ENCODE results near the gene MYEOV. TPM values are rescaled to one million over a fixed set of nuclear protein-coding genes. Genes with fewer than 3 reads are reported as not detected.

The MYEOV gene
- total and polyA plus RNA-seq, 9 of the 15 experiments (the other 6 are each of a cell fraction or from before 2014, with no cell fraction given): 10.2 to 133 (median 32.2) TPM

DNA sequence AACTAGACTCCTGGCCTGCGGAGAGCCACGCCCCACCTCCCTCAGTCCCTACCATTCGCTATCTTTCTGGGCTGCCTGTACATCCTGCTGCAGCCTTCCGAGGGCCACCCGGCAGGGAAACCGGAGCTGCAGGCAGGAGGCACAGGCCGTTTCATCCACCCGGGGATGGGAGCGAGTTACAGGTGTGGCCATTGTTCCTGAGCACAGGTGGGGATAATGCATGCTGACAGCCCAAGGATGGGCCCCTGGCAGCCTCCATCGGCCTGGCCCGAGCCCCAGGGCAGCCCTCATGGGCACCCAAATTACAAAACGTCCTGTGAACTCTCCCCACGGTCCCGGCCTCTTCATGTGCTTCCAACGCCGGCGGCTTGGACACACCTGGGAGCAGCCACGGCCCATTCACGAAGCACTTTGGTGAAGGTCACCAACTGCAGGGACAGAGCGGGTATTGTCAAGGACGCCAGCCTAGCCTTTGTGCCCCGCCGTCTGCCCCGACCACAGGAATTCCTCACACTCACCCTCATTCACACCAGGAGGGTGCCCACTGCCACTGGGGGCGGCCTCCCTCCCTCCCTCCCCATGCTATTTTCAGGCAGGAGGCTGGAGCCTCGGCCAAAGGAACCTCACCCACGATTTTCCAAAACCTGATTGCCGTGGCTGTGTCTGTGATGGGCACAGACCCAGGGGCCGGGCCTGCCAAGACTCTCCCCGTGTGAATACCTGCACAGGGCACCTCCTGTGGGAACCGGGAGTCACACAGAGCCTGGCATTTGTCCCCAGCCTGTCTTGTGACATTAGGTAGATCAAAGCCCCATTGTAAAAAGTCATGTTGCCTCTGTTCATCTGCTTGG lies 42.1 kb upstream of the MYEOV start (continued):
- TF ChIP-seq FOXK1 (CRISPR knock-in tag; IDR thresholded peaks at IDR 0.05; ENCODE audit: borderline replicate concordance) (no peak), SMARCC2 (IDR thresholded peaks at IDR 0.05; ENCODE audit: low read depth) (no peak), ELF1 (tag; IDR thresholded peaks at IDR 0.05) (no peak)
- TF ChIP-seq, protein P1, sequence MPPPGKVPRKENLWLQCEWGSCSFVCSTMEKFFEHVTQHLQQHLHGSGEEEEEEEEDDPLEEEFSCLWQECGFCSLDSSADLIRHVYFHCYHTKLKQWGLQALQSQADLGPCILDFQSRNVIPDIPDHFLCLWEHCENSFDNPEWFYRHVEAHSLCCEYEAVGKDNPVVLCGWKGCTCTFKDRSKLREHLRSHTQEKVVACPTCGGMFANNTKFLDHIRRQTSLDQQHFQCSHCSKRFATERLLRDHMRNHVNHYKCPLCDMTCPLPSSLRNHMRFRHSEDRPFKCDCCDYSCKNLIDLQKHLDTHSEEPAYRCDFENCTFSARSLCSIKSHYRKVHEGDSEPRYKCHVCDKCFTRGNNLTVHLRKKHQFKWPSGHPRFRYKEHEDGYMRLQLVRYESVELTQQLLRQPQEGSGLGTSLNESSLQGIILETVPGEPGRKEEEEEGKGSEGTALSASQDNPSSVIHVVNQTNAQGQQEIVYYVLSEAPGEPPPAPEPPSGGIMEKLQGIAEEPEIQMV (tag; conservative IDR thresholded peaks at IDR 0.05; ENCODE audit: low read depth): no peak

DNA sequence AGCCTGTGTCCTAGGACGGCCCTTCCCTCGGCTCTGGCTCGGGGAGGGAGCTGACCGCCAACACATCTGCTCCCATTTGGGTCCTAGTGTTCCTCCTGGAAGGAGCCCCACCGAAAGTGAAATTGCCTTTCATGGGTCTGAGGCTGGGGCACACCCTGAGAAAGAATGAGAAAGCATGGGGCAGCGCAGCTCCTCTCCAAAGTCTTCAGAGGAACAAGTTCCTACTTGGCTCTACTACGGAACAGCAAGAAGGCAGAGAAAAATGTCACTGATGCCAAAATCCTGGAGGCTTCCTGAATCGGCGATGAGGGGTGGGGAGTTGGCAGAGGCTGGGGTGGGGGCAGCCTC lies 41.5 kb upstream of the MYEOV start:
- no peak for FAIRE-seq
- in situ Hi-C loops (cut with MboI): no loop called here
- H4K20me1 ChIP-seq (replicated peaks; ENCODE audit: control insufficient read depth, insufficient read depth, low read length): no peaks in the 10 kb centered on the region
- no peak overlapping the region for H3K27ac ChIP-seq (ENCODE audit: extremely low read depth, low read depth, low read length)
- intact Hi-C loops (cut with micrococcal nuclease): no loop called here
- peaks cover 0 to 6% of the 10 kb centered on the region in 2 experiments; a peak in 1 of 5 replicates for H3K4me1 ChIP-seq (replicated peaks in 1 of 2; ENCODE audit: control insufficient read depth in 2 of 2, insufficient read depth in 2 of 2, low read length in 2 of 2)
- H3K36me3 ChIP-seq (ENCODE audit: control insufficient read depth, insufficient read depth, low read length): no peaks in the 10 kb centered on the region
- H3K4me2 ChIP-seq (ENCODE audit: insufficient read depth, low read length): no peak overlapping the region
- no peaks in the 10 kb centered on the region; the same call in none of the 2 replicates for H3K9me3 ChIP-seq (replicated peaks; ENCODE audit: control insufficient read depth, insufficient read depth, low read depth, low read length)
- no peaks in the 10 kb centered on the region for H3K79me2 ChIP-seq (ENCODE audit: control insufficient read depth, insufficient read depth, low read length)
- no peaks in the 10 kb centered on the region for H3K9me1 ChIP-seq (ENCODE audit: control insufficient read depth, insufficient read depth, low read length)
- no peak for ATAC-seq
- peaks cover 34 to 48% of the 10 kb centered on the region in 2 experiments for H3K27me3 ChIP-seq (ENCODE audit: control insufficient read depth in 2 of 2, insufficient read depth in 2 of 2, low read length in 2 of 2)
- ChIA-PET POLR2A (no interaction called here), CTCF (ENCODE audit: low intra/inter-chr PET ratio) (no interaction called here)
- H2AFZ ChIP-seq (ENCODE audit: low read depth, low read length): no peak overlapping the region
- DNase-seq (ENCODE audit: extremely low read depth in 1 of 4, low spot score in 3 of 4): no peak
- BruUV-seq (replicated peaks): no TSS peak
- 0% methylated on average over 9 of the region's 9 CpGs for WGBS (ENCODE audit: insufficient coverage, low coverage, missing lambda C conversion rate)
- H3K4me3 ChIP-seq: no peak overlapping the region
- no peak overlapping the region for H3K9ac ChIP-seq (ENCODE audit: insufficient read depth in 1 of 2, low read depth in 2 of 2, low read length in 2 of 2)
- TF ChIP-seq ZNF253 (CRISPR knock-in tag; conservative IDR thresholded peaks at IDR 0.05) (no peak), ADNP (tag; IDR thresholded peaks at IDR 0.05) (no peak), GABPB2 (CRISPR knock-in tag; conservative IDR thresholded peaks at IDR 0.05) (no peak), NBN (IDR thresholded peaks at IDR 0.05; ENCODE audit: low read depth) (no peak), ELF2 (CRISPR knock-in tag; IDR thresholded peaks at IDR 0.05) (no peak)
- TF ChIP-seq, protein P2, sequence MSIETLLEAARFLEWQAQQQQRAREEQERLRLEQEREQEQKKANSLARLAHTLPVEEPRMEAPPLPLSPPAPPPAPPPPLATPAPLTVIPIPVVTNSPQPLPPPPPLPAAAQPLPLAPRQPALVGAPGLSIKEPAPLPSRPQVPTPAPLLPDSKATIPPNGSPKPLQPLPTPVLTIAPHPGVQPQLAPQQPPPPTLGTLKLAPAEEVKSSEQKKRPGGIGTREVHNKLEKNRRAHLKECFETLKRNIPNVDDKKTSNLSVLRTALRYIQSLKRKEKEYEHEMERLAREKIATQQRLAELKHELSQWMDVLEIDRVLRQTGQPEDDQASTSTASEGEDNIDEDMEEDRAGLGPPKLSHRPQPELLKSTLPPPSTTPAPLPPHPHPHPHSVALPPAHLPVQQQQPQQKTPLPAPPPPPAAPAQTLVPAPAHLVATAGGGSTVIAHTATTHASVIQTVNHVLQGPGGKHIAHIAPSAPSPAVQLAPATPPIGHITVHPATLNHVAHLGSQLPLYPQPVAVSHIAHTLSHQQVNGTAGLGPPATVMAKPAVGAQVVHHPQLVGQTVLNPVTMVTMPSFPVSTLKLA (conservative IDR thresholded peaks at IDR 0.05): no peak
- TF ChIP-seq, protein P3, sequence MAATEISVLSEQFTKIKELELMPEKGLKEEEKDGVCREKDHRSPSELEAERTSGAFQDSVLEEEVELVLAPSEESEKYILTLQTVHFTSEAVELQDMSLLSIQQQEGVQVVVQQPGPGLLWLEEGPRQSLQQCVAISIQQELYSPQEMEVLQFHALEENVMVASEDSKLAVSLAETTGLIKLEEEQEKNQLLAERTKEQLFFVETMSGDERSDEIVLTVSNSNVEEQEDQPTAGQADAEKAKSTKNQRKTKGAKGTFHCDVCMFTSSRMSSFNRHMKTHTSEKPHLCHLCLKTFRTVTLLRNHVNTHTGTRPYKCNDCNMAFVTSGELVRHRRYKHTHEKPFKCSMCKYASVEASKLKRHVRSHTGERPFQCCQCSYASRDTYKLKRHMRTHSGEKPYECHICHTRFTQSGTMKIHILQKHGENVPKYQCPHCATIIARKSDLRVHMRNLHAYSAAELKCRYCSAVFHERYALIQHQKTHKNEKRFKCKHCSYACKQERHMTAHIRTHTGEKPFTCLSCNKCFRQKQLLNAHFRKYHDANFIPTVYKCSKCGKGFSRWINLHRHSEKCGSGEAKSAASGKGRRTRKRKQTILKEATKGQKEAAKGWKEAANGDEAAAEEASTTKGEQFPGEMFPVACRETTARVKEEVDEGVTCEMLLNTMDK (IDR thresholded peaks at IDR 0.05; ENCODE audit: borderline replicate concordance, insufficient read depth, low read depth, low read length, poor library complexity, severe bottlenecking): no peak

All from K562 (cell line).